Transverse colon (tissue), 3 donors: ENCODE results near the gene HBE1.

ENCODE experiments used
- EP300 ChIP-seq: sonication (generic); formaldehyde crosslinking; IDR thresholded peaks from one replicate; pipeline ENCODE4 v1.6.1; 2017; ENCODE audit warnings: antibody characterized with exemption, low read depth
- POLR2A ChIP-seq: fragments of 450-650 bp; IDR thresholded peaks from one replicate; pipeline ENCODE4 v1.6.1; 2016; ENCODE audit warnings: antibody characterized with exemption, mild to moderate bottlenecking, moderate library complexity
- POLR2AphosphoS5 ChIP-seq, 3 donors: sonication (generic); formaldehyde crosslinking; IDR thresholded peaks; one replicate each; pipeline ENCODE4 v1.6.1; 2016; ENCODE audit warnings: antibody characterized with exemption in 3 of 3

- no peak for TF ChIP-seq EP300
- no peak for TF ChIP-seq POLR2A
- no peak for TF ChIP-seq POLR2AphosphoS5 (IDR thresholded peaks at IDR 0.05)
These were observed 14.1 kb upstream of the HBE1 start for GRCh38 chr11:5283882-5284281.
